Brain microvascular endothelial cell (primary cell): ENCODE data around the gene CAMKK1.
"Not testable (repeated sequence)": the region's sequence is repeated elsewhere in the genome, so short reads cannot be mapped to it uniquely, and the experiment has no call there.

Experiments
- DNase-seq: peaks from one replicate; pipeline ENCODE4 v3.0.0-alpha.2; 2020
- H3K27ac ChIP-seq: fragments of 250-450 bp; sonication (Bioruptor Pico); 2 replicates; pipeline ENCODE4 v1.5.1; 2020; ENCODE audit warnings: mild to moderate bottlenecking, moderate library complexity
- H3K27me3 ChIP-seq: fragments of 250-450 bp; sonication (Bioruptor Pico); replicated peaks from 2 replicates; pipeline ENCODE4 v1.5.1; 2020; ENCODE audit warnings: mild to moderate bottlenecking
- H3K36me3 ChIP-seq: fragments of 250-450 bp; sonication (Bioruptor Pico); replicated peaks from 2 replicates; pipeline ENCODE4 v1.5.1; 2020; ENCODE audit warnings: mild to moderate bottlenecking
- H3K4me3 ChIP-seq: 2 replicates; pipeline ENCODE4 v1.5.1; 2011; ENCODE audit warnings: low read depth, mild to moderate bottlenecking, control low read depth, low read length, moderate library complexity
- CTCF ChIP-seq: IDR thresholded peaks from 2 replicates; pipeline ENCODE4 v1.5.1; 2011; ENCODE audit warnings: low read depth, mild to moderate bottlenecking, moderate library complexity, low read length, control low read depth, inconsistent platforms; ENCODE audit errors: missing control alignments
- in situ Hi-C: cut with HindIII; loops from 2 replicates; pipeline ENCODE4 v1.10.0; 2017; ENCODE audit warnings: low sequenced_read_pairs, low pct_ligation_motif_present

CAMKK1 gene

GRCh38 chr17:3860939-3861700 is 31.7 kb downstream of the CAMKK1 start:
- no peak overlapping the region for H3K4me3 ChIP-seq
- in situ Hi-C loops, result no loop called here

DNA sequence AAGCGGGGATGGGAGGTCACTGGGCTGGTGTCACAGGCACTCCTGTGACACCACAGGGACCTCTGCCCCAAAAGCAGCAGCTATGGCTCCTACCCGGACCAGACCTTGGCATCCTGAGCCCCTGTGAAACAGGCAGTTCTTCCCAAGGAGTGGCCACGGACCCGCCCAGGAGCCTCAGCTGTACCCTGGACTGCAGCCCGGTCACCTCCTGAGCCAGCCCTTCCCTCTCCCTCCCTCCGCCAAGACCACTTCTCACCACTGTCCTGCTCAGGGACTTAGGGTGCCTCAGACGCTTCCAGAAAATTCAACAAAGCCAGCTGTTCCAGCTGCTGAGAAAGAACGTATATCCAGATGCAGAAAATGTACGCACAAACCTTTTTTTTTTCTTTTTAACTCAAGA is 32.9 kb downstream of the CAMKK1 start:
- Histone ChIP-seq H3K36me3 (no peaks in the 10 kb centered on the region), H3K4me3 (no peak overlapping the region), H3K27me3 (no peaks in the 10 kb centered on the region), H3K27ac (no peak overlapping the region)
- in situ Hi-C loops, result no loop called here
- no peak for DNase-seq
- no peak for TF ChIP-seq CTCF

More at GRCh38 chr17:3860939-3861700, 31.7 kb downstream of the CAMKK1 start:
- H3K36me3 ChIP-seq, result no peaks in the 10 kb centered on the region
- no peak overlapping the region for H3K27ac ChIP-seq
- TF ChIP-seq CTCF, result no peak
- DNase-seq, result no peak
- H3K27me3 ChIP-seq, result no peaks in the 10 kb centered on the region

DNA sequence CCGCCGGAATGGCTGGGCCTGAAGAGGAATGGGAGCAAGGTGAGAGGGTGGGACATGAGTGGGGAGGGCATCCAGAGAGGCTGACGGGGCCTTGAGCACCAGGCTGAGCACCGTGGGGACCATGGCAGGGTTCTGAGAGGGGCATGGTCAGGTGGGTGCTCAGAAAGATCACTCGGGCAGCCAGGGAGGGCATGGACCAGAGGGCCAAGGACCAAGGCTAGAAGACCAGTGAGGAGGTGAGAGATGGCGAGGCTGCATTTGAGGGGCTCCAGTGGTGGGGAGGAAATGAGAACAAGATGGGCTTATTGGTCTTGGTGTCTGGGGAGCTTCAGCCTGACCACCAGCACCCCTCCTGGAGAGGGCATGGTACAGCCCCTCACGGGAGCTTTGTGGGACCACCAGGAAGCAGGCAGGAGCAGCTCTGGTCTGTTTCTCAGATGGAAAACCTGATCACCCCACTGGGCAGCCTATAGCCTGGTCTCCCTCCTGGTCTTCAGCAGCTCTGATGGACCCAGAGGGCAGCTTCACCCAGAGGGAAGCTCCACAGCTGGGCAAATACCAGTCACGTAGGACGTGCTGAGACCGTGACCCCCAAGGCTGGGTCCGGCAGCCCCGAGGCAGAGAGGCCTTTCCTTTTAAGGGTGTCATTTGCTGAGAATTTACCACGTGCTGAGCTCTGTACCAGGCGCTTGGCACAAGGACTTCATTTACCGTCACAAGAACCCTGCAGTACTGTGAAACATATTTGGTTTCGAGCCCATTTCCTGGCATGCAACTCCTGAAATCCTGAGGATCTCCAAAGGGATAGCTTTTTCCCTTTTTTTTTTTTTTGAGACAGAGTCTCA is 35.4 kb downstream of the CAMKK1 start:
- Histone ChIP-seq H3K27ac (no peak overlapping the region), H3K27me3 (no peaks in the 10 kb centered on the region), H3K4me3 (no peak overlapping the region), H3K36me3 (no peaks in the 10 kb centered on the region)
- in situ Hi-C loops, result no loop called here
- no peak for TF ChIP-seq CTCF
- no peak for DNase-seq

DNA sequence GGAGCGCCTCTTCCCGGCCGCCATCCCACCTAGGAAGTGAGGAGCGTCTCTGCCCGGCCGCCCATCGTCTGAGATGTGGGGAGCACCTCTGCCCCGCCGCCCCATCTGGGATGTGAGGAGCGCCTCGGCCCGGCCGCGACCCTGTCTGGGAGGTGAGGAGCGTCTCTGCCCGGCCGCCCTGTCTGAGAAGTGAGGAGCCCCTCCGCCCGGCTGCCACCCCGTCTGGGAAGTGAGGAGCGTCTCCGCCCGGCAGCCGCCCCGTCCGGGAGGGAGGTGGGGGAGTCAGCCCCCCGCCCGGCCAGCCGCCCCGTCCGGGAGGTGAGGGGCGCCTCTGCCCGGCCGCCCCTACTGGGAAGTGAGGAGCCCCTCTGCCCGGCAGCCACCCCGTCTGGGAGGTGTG is 38.6 kb downstream of the CAMKK1 start:
- DNase-seq, H3K27ac ChIP-seq, H3K4me3 ChIP-seq, H3K27me3 ChIP-seq, in situ Hi-C loops, H3K36me3 ChIP-seq: not testable (repeated sequence)

GRCh38 chr17:3852561-3852960 is 40.3 kb downstream of the CAMKK1 start:
- TF ChIP-seq CTCF, result no peak
- H3K27ac ChIP-seq, result no peak overlapping the region
- no peaks in the 10 kb centered on the region for H3K27me3 ChIP-seq
- no peak for DNase-seq
- in situ Hi-C loops, result no loop called here
- no peaks in the 10 kb centered on the region for H3K36me3 ChIP-seq
- no peak overlapping the region for H3K4me3 ChIP-seq

DNA sequence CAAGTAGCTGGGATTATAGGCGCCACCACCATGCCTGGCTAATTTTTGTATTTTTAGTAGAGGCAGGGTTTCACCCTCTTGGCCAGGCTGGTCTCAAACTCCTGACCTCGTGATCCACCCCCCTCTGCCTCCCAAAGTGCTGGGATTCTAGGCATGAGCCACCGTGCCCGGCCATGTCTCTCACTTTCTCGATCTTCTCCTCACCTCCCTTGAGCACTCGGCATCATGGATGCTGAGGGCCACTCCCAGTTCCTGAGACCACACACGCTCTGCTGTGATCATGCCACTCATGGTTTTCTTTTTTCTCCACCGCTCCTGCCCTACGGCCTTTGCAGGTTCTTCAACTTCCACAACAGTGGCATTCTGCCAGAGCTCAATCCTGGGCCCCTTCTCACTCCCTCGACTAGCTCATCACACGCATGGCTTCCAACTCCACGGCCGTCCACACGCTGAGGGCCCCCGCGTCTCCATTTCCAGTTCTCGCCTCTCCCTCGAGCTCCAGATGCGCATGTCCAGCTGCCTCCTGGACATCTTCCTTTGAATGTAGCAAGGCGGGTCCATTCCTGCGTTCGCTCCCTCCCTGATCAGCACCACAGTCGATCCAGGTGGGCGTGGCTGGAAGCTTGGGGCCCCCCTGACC is 41.3 kb downstream of the CAMKK1 start:
- Histone ChIP-seq H3K27ac (no peak overlapping the region), H3K27me3 (no peaks in the 10 kb centered on the region), H3K36me3 (no peaks in the 10 kb centered on the region), H3K4me3 (no peak overlapping the region)
- in situ Hi-C loops, result no loop called here
- DNase-seq, result no peak
- no peak for TF ChIP-seq CTCF
